GDM1 (cell line): ENCODE data around the gene CNN1.
"Not testable (repeated sequence)": the region's sequence is repeated elsewhere in the genome, so short reads cannot be mapped to it uniquely, and the experiment has no call there.

Experiments used
- DNase-seq: peaks from one replicate; lab custom pipeline; 2025; lab: John Stamatoyannopoulos, UW

CNN1 gene

DNA sequence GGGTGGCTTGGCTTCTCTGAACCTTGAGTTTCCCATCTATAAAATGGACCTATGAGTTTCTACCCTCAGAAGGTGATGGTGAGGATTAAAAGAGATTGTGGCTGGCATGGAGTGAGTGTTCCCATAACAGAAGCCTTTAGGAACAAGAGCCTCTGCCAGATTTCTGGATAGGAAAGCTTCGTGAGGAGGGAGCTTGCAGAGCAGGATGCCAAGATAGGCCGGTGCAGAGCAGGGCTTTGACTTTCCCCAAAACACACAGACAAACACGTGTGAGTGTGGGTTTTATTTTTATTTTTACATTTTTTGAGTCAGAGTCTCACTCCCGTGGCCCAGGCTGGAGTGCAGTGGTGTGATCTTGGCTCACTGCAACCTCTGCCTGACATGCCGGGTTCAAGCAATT lies 3.7 kb upstream of the CNN1 start:
- DNase-seq, result no peak

DNA sequence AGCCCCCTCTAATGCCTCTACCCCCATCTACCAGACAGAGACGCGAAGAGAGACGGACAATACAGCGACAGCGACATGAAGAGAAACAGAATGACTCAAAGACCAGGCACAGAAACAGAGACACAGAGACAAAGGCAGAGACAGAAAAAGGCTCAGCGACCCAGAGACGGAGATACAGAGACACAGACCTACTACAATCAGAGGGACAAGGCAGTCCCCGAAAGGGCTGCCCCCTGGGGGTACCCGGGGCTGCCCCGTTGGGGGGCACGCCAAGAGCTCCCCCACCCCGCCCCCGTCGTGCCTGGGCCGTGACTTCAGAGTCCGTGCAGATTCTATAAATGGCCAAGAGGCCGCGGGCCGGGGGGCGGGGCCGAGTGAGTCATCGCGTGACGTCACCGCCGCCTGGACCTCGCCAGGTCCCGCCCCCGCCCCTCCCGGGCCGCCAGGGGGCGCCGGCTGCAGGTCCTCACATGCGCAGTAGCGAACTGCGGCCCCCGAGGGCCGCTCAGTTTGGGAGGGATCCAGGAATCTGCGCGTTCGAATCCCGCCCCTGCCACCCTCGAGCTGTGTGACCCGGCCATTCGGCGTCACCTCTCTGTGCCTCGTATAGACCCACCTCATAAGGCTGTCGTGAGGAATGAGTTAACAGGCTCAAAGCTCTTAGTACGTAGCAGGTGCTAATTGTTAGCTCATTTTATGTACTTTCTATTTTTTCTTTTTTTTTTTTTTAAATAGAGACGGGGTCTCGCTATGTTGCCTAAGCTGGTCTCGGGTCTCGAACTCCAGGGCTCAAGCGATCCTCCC lies 2.7 kb upstream of the CNN1 start:
- peak; percentile 76 for DNase-seq

DNA sequence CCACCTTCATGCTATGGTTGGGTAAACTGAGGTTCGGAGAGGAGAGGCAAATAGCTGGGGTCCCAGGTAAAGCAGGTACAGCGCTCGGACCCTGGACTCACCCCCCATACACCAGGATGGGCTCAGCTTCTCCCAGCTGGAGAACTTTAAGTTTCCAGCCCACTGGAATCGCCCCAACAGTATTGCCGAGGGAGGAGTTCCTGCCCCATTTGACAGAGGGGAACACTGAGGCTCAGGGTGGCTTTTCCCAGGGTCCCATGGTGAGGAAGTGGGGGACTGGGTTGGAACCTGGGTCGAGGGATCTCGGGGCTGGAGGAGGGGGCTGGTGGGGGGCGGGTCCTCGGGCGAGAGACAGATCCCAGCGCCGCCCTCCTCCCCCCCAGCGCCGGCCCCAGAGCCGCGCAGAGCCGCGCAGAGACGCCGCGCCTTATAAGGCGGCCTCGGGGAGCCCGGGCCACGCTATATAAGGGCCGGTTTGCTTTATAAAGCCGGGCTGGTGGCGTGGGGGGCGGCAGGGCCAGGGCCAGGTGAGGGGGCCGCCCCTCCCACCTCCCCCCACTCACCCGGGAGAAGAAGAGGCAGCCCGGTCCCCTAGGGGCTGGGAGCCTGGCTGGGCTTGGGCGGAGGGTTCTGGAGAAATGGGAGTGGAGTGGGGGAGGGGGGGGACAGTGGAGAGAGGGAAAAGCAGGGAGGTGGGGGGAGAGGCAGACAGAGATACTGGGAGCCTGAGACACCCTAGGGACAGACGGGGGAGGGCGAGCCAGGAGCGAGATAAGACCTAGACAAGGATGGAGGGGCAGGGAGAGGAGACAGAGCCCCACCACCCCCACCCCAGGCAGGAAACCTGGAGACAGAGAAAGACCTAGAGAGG lies 1.1 kb downstream of the CNN1 start:
- no peak for DNase-seq

DNA sequence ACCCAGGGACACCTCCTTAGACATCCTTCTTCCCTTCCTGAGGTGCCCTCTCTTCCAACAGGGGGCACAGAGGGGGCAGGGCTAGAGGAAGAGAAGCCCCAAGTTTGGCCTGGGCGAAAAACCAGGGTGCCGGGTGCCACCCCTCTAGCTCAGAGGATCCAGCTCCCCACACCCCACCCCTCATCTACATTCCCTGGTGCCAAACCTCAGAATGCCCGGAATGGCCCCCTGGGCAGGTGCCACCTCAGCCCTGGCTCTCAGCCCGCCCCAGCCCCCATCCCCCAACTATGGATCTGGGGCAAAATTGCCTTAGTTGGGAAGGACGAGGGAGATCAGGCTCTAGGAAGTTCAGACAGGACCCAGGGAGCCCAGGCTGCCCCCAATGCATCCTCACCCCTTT lies 2.0 kb downstream of the CNN1 start:
- DNase-seq, result no peak

DNA sequence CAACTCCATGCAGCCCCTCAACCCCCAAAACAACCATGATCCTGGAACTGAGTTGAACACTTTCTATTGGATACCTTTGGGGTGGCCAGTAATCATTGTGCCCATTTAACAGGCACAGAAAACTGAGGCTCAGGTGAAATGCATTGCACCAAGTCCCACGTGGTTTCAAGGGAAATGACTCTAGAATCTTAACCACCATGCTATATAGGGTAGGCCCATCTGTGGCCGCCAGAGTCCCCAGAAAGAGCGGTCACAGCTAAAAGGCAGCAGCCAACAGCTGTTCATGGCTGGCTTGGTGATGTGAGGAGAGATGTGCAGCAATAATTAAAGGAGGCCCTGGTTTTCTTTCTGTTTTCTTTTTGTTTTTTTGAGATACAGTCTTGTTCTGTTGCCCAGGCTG lies 2.6 kb downstream of the CNN1 start:
- no peak for DNase-seq

DNA sequence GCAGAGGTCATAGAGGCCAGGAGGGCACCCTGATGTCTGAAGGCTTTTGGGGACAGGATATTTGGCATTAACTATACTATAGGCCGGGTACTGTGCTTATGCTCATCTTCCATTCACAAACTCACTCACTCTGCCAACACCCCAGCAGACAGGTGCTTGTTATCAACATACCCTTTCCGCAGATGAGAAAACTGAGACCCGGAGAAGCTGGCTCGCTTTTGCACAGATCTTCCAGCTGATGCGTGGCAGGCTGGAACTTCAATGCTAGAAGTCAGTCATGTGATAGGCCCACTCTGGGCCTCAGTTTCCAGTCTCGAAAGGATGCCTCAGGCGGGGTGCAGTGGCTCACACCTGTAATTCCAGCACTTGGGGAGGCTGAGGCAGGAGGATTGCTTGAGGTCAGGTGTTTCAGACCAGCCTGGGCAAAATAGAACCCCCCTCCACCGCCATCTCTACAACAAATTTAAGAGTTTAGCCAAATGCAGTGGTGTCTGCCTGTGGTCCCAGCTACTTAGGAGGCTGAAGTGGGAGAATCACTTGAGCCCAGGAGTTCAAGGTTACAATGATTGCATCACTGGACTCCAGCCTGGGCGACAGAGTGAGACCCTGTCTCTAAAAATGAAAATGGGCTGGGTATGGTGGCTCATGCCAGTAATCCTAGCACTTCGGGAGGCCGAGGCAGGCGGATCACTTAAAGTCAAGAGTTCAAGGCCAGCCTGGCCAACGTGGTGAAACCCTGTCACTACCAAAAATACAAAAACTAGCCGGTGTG lies 9.5 kb downstream of the CNN1 start:
- no peak for DNase-seq

DNA sequence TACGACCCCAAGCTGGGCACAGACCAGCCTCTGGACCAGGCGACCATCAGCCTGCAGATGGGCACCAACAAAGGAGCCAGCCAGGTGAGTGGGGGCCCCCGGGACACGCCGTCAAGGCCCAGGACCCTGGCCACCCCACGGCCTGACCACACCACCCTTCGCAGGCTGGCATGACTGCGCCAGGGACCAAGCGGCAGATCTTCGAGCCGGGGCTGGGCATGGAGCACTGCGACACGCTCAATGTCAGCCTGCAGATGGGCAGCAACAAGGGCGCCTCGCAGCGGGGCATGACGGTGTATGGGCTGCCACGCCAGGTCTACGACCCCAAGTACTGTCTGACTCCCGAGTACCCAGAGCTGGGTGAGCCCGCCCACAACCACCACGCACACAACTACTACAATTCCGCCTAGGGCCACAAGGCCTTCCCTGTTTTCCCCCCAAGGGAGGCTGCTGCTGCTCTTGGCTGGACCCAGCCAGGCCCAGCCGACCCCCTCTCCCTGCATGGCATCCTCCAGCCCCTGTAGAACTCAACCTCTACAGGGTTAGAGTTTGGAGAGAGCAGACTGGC lies 10.8 kb downstream of the CNN1 start:
- DNase-seq, result no peak

DNA sequence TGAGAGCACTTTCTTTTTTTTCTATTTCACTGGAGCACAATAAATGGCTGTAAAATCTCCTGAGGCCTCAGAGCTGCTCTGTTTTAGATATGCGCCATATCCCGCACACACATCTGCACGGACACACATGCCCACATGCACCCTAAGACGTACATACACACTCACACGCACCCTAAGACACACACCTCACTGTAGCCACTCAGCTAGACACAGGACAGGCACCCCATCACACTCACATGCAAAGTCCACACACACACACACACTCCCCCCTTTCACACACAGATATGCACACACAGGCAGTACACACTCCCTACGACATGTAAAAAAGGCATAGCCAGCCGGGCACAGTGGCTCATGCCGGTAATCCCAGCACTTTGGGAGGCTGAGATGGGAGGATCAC lies 11.6 kb downstream of the CNN1 start:
- DNase-seq, result no peak

DNA sequence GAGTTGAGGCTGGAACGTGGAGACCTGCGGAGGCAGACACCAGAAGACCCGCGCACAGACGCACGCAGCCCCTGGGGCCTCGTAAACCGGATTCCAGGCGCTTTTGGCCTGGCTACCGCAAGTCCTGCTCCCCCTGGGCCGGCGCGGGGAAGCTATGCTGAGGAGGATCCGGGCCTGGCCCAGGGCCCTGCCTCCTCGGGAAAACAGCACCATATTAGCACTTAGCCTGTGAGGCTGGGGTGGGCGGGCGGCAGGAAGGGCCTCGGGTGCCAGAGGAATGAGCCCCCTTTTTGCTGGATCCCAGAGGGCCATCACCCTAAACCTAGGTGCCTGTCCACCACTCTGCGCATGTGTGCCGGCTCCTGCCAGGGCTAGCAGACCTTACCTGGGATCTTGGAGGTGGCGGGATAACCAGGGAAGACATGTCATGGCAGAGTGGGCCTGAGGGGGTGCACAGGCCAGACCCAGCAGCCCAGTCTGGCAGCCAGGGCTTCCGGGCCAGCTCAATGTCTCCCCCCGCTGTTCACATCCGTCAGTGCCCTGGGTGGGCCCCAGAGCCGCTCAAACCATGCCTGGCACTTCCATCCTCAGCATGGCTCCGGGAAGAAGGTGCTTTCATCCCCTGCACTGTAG lies 13.1 kb downstream of the CNN1 start:
- DNase-seq, result no peak

DNA sequence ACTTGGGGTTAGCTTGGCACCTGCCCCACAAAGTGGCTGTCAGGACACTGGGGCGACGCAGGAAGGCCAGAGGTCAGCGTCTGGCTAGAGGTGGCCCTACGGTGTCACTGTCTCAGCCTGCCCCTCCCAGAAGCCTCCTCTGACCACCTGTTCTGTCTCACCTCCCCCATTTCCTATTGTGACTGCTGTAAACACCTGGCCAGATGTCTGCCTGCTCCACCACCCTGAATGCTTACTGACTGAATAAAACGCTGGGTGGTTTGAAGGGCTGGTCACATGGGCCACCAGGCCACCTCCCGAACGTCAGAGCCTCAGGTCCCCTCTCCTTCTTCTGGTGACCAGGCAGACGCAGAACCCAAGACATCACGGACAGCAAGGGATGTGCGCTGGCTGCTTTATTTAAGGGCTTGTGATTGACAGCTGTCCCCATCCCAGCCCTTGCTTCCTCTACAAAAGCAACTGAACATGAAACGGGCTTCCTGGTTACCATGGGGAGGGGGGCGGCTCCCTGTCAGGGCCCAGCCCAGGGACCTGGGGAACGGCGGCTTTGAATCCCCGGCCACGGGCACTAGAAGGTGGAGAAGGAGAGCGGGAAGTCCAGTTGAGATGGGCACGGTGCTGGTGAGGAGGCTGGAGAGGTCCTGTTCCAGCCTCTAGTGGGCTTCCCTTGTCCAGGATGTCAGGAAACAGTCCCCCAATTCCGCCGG lies 14.2 kb downstream of the CNN1 start:
- no peak for DNase-seq

DNA sequence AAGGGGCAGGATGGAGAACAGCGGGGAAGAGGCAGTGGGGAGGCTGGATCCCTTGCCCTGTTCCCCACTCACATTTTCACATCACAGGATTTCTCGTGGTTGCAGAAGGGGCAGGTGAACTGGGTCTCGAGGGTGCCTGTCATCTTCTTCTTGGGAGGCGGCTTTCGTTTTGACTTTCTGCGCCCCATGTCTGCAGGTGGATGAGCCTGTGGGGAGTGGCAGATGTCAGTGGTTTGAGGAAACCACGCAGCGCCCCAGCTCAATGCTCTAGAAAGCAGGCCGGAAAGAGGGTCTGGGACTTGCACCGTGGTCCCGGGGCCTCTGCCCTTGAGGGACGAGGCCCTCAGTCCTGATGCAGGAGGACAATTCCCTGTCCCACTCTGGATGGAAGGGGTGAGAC lies 15.5 kb downstream of the CNN1 start:
- DNase-seq, result no peak

DNA sequence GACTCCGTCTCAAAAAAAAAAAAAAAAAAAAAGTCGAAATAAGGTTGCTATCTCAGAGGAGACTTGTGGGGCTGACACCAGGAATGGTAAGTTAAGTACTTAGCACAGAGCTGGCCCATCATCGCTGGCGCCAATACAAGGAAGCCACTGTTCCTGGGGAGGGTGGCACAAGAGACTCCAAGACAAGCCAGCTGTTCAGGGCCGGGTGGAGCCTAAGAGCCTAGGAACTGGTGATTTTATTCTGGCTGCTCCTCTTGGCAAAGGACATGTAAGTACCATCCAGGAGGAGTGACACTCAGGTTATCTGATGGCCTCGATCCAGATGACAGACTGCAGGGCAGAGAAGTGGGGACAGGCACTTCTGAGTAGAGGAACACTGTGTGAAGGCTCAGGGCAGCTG lies 16.6 kb downstream of the CNN1 start:
- no peak for DNase-seq

DNA sequence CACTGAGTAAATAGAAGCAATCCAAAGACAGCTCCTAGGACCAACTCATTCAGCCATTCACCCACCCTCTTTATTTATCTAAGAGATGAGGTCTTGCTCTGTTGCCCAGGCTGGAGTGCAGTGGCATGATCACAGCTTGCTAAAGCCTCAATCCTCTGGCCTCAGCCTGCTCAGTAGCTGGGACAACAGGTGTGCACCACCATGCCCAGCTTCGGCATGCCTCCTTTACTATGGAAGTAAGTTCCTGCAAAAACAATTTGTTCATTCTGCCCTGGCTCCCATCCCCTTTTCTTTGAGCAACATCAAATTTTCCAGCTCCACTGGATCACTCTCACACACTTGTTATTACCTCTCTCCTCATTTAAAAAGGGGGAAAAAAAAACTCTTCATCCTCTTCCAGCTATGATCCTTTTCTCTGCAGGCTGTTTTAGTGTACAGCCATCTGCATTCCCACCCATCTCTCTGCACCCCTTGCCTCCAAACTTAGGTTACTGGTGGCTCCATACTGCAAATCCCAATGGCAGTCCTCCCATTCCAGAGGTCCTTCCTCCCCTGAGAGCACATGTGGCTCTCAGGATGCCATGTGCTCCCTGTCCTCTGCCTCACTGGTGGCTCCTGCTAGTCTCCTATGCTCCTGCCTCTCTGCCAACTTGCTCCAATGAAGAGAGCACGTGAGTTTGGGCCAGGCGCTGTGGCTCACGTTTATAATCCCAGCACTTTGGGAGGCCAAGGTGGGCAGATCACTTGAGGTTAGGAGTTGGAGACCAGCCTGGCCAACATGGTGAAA lies 18.2 kb downstream of the CNN1 start:
- DNase-seq, result no peak

DNA sequence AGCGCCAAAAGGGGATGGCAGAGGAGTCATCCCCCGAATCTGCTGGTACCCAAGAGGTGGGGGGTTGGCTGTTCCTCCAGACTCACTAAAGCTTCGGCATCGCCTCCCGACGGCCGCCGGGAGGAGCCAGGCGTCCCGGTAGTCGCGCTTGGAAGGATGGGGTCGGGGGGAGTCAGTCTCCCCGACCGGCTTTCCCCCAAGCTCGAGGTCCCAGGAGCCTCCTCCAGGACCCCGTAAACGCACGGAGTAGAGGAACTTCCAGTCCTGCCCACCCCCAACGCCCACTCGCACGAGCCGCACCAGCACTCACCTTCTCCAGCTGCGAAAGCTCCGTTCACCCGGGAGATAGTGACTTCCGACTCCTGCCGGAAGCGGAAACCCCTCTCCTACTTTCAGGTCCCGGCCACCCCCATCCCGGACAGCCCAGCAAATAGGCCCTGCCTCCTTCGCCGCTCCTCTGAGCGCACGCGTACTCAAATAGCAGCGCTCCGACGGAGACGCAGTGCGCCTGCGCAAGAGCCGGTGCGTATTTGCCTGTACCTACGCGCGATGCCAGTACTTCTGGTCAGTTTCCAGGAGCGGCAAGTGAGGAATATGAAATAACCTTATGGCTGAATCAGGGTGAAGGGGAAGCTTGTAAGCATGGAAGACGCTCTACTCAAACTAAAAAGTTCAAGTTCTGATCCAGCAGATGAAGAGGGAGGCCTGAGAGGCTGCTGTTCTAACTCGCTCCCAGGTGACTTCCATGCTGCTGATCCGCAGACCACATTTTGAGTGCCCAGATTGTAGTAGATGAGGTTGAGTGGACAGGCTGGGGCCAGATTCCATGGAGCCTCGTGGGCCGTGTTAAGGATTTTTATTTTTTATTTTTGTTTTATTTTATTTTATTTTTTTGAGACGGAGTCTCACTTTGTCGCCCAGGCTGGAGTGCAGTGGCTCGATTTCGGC lies 20.5 kb downstream of the CNN1 start, which contains the start of gene ELOF1:
TSS of gene ELOF1 (minus strand) at position 350 of the 948 bp plus-strand sequence. CDS start 4,883 bp downstream, outside the sequence.
- DNase-seq, result peak; percentile 96

DNA sequence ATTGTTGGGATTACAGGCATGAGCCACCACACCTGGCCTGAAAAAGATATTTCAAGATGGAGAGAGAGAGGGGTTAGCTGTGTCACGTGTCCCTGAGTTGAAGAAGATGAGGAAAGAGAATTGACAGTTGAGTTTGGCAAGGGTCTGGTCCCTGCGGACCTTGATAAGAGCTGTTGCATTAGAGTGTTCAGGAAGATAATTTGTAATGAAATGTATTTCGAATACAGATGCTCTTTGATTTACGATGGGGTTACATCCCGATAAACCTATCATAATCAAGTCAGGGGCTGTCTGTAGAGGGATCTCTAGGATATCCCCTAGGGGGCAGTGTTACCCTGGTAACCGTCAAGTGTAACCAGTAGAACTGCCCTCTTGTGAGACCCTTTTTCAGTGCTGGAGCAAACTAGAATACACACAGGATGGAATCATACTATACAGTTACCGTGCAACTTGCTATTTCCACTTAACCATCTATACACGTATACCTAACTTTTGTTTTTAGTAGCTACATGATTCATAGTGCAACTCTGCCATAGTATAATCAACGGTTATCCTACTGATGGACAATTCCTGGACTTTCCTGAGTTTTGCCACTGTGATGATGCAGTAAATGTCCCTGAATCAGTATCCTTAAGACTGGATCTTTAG lies 21.9 kb downstream of the CNN1 start:
- DNase-seq, result peak; percentile 62

DNA sequence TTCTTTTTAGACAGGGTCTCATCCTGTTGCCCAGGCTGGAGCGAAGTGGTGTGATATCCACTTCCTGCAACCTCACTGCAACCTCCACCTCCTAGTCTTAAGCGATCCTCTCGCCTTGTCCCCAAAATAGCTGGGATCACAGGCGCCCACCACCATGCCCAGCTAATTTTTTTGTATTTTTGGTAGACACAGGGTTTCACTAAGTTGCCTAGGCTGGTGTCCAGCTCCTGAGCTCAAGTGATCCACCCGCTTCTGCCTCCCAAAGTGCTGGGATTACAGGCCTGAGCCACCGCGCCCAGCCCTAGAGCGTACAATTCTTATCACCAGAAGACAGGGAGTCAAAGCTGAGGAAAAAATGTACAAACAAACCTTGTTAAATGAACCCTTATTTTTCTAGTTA lies 24.9 kb downstream of the CNN1 start:
- no peak for DNase-seq

DNA sequence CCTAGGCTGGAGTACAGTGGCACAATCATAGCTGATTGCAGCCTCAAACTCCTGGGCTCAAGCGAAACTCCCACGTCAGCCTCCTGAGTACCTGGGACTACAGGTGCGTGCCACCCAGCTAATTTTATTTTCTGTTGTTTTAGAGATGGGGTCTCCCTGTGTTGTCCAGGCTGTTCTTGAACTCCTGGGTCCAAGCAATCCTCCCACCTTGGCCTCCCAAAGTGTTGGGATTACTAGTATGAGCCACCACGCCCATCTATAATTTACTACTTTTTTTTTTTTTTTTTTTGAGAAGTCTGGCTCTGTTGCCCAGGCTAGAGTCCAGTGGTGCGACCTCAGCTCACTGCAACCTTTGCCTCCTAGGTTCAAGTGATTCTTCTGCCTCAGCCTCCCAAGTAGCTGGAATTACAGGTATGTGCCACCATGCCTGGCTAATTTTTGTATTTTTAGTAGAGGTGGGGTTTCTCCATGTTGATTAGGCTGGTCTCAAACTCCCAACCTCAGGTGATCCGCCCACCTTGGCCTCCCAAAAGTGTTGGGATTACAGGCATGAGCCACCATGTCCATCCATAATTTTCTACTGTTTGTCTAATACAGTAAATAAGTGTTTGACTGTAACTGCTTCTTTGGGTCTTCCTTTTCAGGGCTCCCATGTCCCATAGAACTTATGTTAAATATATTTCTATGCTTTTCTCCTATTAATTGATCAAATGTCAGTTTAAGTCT lies 25.6 kb downstream of the CNN1 start:
- DNase-seq, result not testable (repeated sequence)

DNA sequence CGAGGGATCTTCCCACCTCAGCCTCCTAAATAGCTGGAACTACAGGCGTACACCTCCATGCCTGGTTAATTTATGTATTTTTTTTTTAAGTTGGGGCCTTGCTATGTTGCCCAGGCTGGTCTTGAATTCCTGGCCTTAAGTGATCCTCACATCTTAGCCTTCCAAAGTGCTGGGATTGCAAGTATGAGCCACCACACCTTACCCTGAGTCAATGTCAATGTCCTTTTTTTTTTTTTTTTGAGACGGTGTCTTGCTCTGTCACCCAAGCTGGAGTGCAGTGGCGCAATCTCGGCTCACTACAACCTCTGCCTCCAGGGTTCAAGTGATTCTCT lies 27.0 kb downstream of the CNN1 start:
- not testable (repeated sequence) for DNase-seq
